Mesenchymal stem cell (in vitro differentiated cells and primary cell): ENCODE results near the gene OR1I1.
"Not testable (repeated sequence)": the region's sequence is repeated elsewhere in the genome, so short reads cannot be mapped to it uniquely, and the experiment has no call there.

Source experiments
- DNase-seq: peaks from one replicate; pipeline ENCODE4 v3.0.0-alpha.2; 2013
- H2AFZ ChIP-seq: one replicate; pipeline ENCODE4 v1.6.1; 2013; ENCODE audit warnings: low read depth, mild to moderate bottlenecking, control low read depth, inconsistent platforms, low read length, moderate library complexity
- H2AK5ac ChIP-seq: 2 replicates; pipeline ENCODE4 v1.6.1; 2013; ENCODE audit warnings: low read length, moderate library complexity, mild to moderate bottlenecking, inconsistent platforms; ENCODE audit not compliant: severe bottlenecking
- H2BK120ac ChIP-seq: one replicate; pipeline ENCODE4 v1.6.1; 2013; ENCODE audit warnings: low read depth, mild to moderate bottlenecking, inconsistent platforms, low read length, moderate library complexity
- H2BK12ac ChIP-seq, 2 experiments: one replicate each; pipeline ENCODE4 v1.6.1; 2013; ENCODE audit warnings: inconsistent platforms in 2 of 2, low read length in 2 of 2, mild to moderate bottlenecking in 2 of 2, moderate library complexity in 2 of 2, control low read depth in 1 of 2
- H2BK15ac ChIP-seq: one replicate; pipeline ENCODE4 v1.6.1; 2013; ENCODE audit warnings: mild to moderate bottlenecking, low read depth, inconsistent platforms; ENCODE audit not compliant: poor library complexity, severe bottlenecking
- H2BK5ac ChIP-seq: 2 replicates; pipeline ENCODE4 v1.6.1; 2013; ENCODE audit warnings: low read depth, mild to moderate bottlenecking, low read length, control low read depth, inconsistent platforms; ENCODE audit not compliant: poor library complexity, severe bottlenecking
- H3K14ac ChIP-seq, 2 experiments: one replicate each; pipeline ENCODE4 v1.6.1; 2013; ENCODE audit warnings: inconsistent platforms in 2 of 2, low read length in 2 of 2, control low read depth in 1 of 2, mild to moderate bottlenecking in 1 of 2, moderate library complexity in 1 of 2
- H3K18ac ChIP-seq, 2 experiments: one replicate each; pipeline ENCODE4 v1.6.1; 2013; ENCODE audit warnings: inconsistent platforms in 2 of 2, low read length in 2 of 2, control low read depth in 1 of 2, low read depth in 1 of 2, mild to moderate bottlenecking in 1 of 2
- H3K23ac ChIP-seq, 2 experiments: one replicate each; pipeline ENCODE4 v1.6.1; 2013; ENCODE audit warnings: inconsistent platforms in 2 of 2, low read length in 2 of 2, mild to moderate bottlenecking in 2 of 2, moderate library complexity in 2 of 2, control low read depth in 1 of 2
- H3K27ac ChIP-seq: 2 replicates; pipeline ENCODE4 v1.5.1; 2013; ENCODE audit warnings: mild to moderate bottlenecking, moderate library complexity, low read length, control low read depth, inconsistent platforms; ENCODE audit not compliant: poor library complexity, severe bottlenecking
- H3K27me3 ChIP-seq, 2 experiments: 2 replicates each; pipeline versions ENCODE4 v1.6.1 to v1.7.0; 2013; ENCODE audit warnings: low read length in 2 of 2, mild to moderate bottlenecking in 2 of 2, moderate library complexity in 2 of 2, control low read depth in 1 of 2, inconsistent platforms in 1 of 2; ENCODE audit not compliant: control insufficient read depth in 1 of 2, insufficient read depth in 1 of 2
- H3K36me3 ChIP-seq, 2 experiments: 2 replicates each; pipeline versions ENCODE4 v1.6.1 to v1.7.0; 2013; ENCODE audit warnings: low read length in 2 of 2, control low read depth in 1 of 2, inconsistent platforms in 1 of 2, low read depth in 1 of 2, mild to moderate bottlenecking in 1 of 2; ENCODE audit not compliant: insufficient read depth in 2 of 2, control insufficient read depth in 1 of 2
- H3K4ac ChIP-seq, 2 experiments: one replicate each; pipeline ENCODE4 v1.6.1; 2013; ENCODE audit warnings: inconsistent platforms in 2 of 2, low read length in 2 of 2, mild to moderate bottlenecking in 2 of 2, moderate library complexity in 2 of 2, control low read depth in 1 of 2, low read depth in 1 of 2
- H3K4me1 ChIP-seq: 2 replicates; pipeline ENCODE4 v1.6.1; 2013; ENCODE audit warnings: low read depth, low read length, control low read depth; ENCODE audit not compliant: control insufficient read depth, insufficient read depth
- H3K4me2 ChIP-seq: 2 replicates; pipeline ENCODE4 v1.6.1; 2013; ENCODE audit warnings: low read length, mild to moderate bottlenecking, inconsistent platforms; ENCODE audit not compliant: poor library complexity, severe bottlenecking
- H3K4me3 ChIP-seq, 2 experiments: 2 replicates each; pipeline versions ENCODE4 v1.5.1 to v1.7.0; 2013; ENCODE audit warnings: low read length in 2 of 2, mild to moderate bottlenecking in 2 of 2, control low read depth in 1 of 2, low read depth in 1 of 2; ENCODE audit not compliant: insufficient read depth in 1 of 2
- H3K79me1 ChIP-seq: replicated peaks from 2 replicates; pipeline ENCODE4 v1.6.1; 2013; ENCODE audit warnings: mild to moderate bottlenecking, control low read depth, low read length, inconsistent platforms; ENCODE audit not compliant: poor library complexity, severe bottlenecking
- H3K9ac ChIP-seq: 2 replicates; pipeline ENCODE4 v1.7.0; 2013; ENCODE audit warnings: mild to moderate bottlenecking, low read length, moderate library complexity
- H3K9me3 ChIP-seq: 2 replicates; pipeline ENCODE4 v1.7.0; 2013; ENCODE audit warnings: mild to moderate bottlenecking, low read length; ENCODE audit not compliant: control insufficient read depth
- H4K8ac ChIP-seq: one replicate; pipeline ENCODE4 v1.6.1; 2013; ENCODE audit warnings: inconsistent platforms, mild to moderate bottlenecking, low read length, moderate library complexity
- H4K91ac ChIP-seq: one replicate; pipeline ENCODE4 v1.6.1; 2013; ENCODE audit warnings: mild to moderate bottlenecking, low read length, inconsistent platforms
- WGBS: methylation state at CpG from one replicate; pipeline ENCODE4 v1.1.7; 2013; ENCODE audit warnings: mixed read lengths; 5-methylcytosine and 5-hydroxymethylcytosine counted together

OR1I1 gene

DNA sequence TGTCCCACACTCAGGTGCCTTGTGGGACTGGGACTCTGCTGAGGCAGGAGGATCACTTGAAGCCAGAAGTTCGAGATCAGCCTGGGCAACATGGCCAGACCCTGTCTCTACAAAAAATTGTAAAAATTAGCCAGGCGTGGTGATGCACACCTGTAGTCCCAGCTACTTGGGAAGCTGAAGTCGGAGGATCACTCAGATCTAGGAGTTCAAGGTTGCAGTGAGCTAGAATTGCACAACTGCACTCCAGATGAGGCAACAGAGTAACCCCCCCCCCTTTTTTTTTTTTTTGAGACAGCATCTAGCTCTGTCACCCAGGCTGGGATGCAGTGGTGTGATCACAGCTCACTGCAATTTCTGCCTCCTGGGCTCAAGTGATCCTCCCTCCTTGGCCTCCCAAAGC lies 14.2 kb downstream of the OR1I1 start:
- Histone ChIP-seq H2BK12ac (no peak overlapping the region), H3K79me1 (no peaks in the 10 kb centered on the region), H3K36me3 (no peaks in the 10 kb centered on the region), H3K27me3 (peaks cover 9 to 16% of the 10 kb centered on the region in 2 experiments), H3K4me2 (no peak overlapping the region), H4K8ac (no peak overlapping the region), H3K9me3 (no peaks in the 10 kb centered on the region), H2BK15ac (no peak overlapping the region), H2BK120ac (no peak overlapping the region), H3K4me3 (no peak overlapping the region), H3K18ac (no peak overlapping the region), H3K4me1 (no peaks in the 10 kb centered on the region), H3K27ac (no peak overlapping the region), H4K91ac (no peak overlapping the region), H3K4ac (no peak overlapping the region), H2AFZ (no peak overlapping the region), H2BK5ac (no peak overlapping the region), H3K23ac (no peak overlapping the region), H2AK5ac (no peak overlapping the region), H3K14ac (no peak overlapping the region), H3K9ac (no peak overlapping the region)
- DNase-seq, result no peak
- 70% methylated on average over 3 of the region's 3 CpGs for WGBS

DNA sequence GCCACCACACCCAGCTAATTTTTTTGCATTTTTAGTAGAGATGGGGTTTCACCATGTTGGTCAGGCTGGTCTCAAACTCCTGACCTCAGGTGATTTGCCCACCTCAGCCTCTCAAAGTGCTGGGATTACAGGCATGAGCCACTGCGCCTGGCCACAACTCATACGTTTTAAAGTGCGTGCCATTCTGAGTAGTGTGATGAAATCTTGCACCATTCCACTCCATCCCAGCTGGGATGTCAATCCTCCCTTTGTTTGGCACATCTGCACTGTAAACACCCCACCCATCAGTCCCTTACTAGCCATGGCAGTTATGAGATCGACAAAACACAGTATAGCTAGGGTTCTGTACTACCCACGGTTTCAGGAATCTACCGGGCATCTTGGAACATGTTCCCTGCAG lies 16.0 kb downstream of the OR1I1 start:
- not testable (repeated sequence) for H3K27ac ChIP-seq, H4K91ac ChIP-seq, H3K79me1 ChIP-seq, H3K14ac ChIP-seq, H2BK5ac ChIP-seq, H4K8ac ChIP-seq, H3K4ac ChIP-seq, H2AK5ac ChIP-seq, H2AFZ ChIP-seq, H3K18ac ChIP-seq, H3K23ac ChIP-seq, DNase-seq, H3K4me1 ChIP-seq, H3K4me2 ChIP-seq, H3K9me3 ChIP-seq, H2BK120ac ChIP-seq, H3K4me3 ChIP-seq, H2BK15ac ChIP-seq, H3K9ac ChIP-seq, H3K36me3 ChIP-seq, H2BK12ac ChIP-seq
- H3K27me3 ChIP-seq, result peaks cover 9 to 16% of the 10 kb centered on the region in 2 experiments
- WGBS, result 87% methylated on average over 6 of the region's 6 CpGs

DNA sequence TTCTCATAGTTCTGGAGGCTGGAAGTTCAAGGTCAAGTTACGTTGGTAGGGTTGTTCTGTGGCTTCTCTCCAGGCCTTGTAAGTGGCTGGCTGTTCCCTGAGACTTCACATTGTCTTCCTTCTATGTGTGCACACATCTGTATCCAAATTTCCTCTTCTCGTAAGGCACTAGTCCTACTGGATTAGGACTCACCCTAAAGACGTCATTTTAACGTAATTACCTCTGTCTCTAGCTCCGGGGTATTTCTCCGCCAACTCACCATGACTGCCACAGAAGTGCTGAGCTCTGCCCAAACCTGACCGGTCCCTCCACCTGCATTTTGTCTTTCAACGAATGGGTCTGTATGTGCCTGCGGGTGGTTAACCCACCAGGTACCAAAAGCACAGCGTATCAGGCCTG lies 16.4 kb downstream of the OR1I1 start:
- whole genome bisulfite sequencing, result 82% methylated on average over 10 of the region's 10 CpGs
- Histone ChIP-seq H3K79me1 (no peaks in the 10 kb centered on the region), H3K9me3 (peaks cover 5% of the 10 kb centered on the region), H4K91ac (no peak overlapping the region), H2BK15ac (no peak overlapping the region), H3K27ac (no peak overlapping the region), H2AK5ac (no peak overlapping the region), H3K4me1 (no peaks in the 10 kb centered on the region), H3K4me2 (no peak overlapping the region), H3K4me3 (no peak overlapping the region), H4K8ac (no peak overlapping the region), H3K27me3 (peaks cover 9 to 16% of the 10 kb centered on the region in 2 experiments), H2BK120ac (no peak overlapping the region), H3K18ac (no peak overlapping the region), H2AFZ (no peak overlapping the region), H3K4ac (no peak overlapping the region), H2BK5ac (no peak overlapping the region), H3K23ac (no peak overlapping the region), H3K36me3 (no peaks in the 10 kb centered on the region), H3K14ac (no peak overlapping the region), H3K9ac (no peak overlapping the region), H2BK12ac (no peak overlapping the region)
- DNase-seq, result no peak

DNA sequence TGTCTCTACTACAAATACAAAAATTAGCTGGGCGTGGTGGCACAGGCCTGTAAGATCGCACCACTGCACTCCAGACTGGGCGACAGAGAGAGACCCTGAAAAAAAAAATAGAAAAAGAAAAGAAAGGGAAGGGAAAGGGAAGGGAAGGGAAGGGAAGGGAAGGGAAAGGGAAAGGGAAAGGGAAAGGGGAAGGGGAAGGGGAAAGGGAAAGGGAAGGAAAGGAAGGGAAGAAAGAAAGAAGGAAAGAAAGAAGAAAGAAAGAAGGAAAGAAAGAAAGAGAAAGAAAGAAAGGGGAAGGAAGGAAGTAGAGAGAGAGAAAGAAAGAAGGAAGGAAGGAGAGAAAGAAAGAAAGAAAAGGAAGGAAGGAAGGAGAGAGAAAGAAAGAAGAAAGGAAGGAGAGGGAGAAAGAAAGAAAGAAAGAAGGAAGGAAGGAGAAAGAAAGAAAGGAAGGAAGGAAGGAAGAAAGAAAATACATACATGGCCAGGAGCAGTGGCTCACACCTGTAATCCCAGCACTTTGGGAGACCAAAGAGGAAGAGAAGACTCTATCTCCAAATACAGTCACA lies 17.1 kb downstream of the OR1I1 start:
- no peaks in the 10 kb centered on the region for H3K36me3 ChIP-seq
- peaks cover 9 to 16% of the 10 kb centered on the region in 2 experiments for H3K27me3 ChIP-seq
- H2BK12ac ChIP-seq, result no peak overlapping the region
- H3K23ac ChIP-seq, result no peak overlapping the region
- H4K91ac ChIP-seq, result no peak overlapping the region
- H2BK120ac ChIP-seq, result no peak overlapping the region
- H2AK5ac ChIP-seq, result no peak overlapping the region
- WGBS, result 80% methylated on average over 3 of the region's 3 CpGs
- no peak overlapping the region for H3K14ac ChIP-seq
- DNase-seq, result no peak
- H3K9me3 ChIP-seq, result peaks cover 9% of the 10 kb centered on the region
- no peak overlapping the region for H3K4me3 ChIP-seq
- no peak overlapping the region for H2BK5ac ChIP-seq
- H2AFZ ChIP-seq, result no peak overlapping the region
- H4K8ac ChIP-seq, result no peak overlapping the region
- H3K79me1 ChIP-seq, result no peaks in the 10 kb centered on the region
- H3K4me2 ChIP-seq, result no peak overlapping the region
- H3K4me1 ChIP-seq, result no peaks in the 10 kb centered on the region
- H3K18ac ChIP-seq, result no peak overlapping the region
- H3K4ac ChIP-seq, result no peak overlapping the region
- no peak overlapping the region for H3K9ac ChIP-seq
- H3K27ac ChIP-seq, result no peak overlapping the region
- no peak overlapping the region for H2BK15ac ChIP-seq
